Measurements from ENCODE around the gene WWTR1. TPM values are rescaled to one million over a fixed set of nuclear protein-coding genes. Genes with fewer than 3 reads are reported as not detected.

Gene WWTR1
- total and polyA plus RNA-seq, 2 experiments from 2014 or later, result 54.8 to 69.1 TPM

GRCh38 chr3:149494759-149495580 is 162.9 kb downstream of the WWTR1 start:
- Histone ChIP-seq H3K4me1 (ENCODE audit: low read depth) (no peaks in the 10 kb centered on the region), H3K36me3 (no peaks in the 10 kb centered on the region), H3K4me3 (no peak overlapping the region), H3K27ac (no peak overlapping the region), H3K27me3 (no peaks in the 10 kb centered on the region), H3K9me3 (ENCODE audit: low read depth) (no peaks in the 10 kb centered on the region)
- TF ChIP-seq CTCF (IDR thresholded peaks at IDR 0.05; ENCODE audit: low read depth, low read length), result no peak
- no peak for DNase-seq (ENCODE audit: low read depth in 1 of 2, low spot score in 1 of 2)

- Histone ChIP-seq H3K36me3 (no peaks in the 10 kb centered on the region), H3K4me3 (no peak overlapping the region), H3K4me1 (ENCODE audit: low read depth) (no peaks in the 10 kb centered on the region), H3K9me3 (ENCODE audit: low read depth) (no peaks in the 10 kb centered on the region), H3K27me3 (no peaks in the 10 kb centered on the region), H3K27ac (no peak overlapping the region)
- DNase-seq (ENCODE audit: low read depth in 1 of 2, low spot score in 1 of 2), result peak; percentile 85 to 86
- peak; percentile 89 for TF ChIP-seq CTCF (IDR thresholded peaks at IDR 0.05; ENCODE audit: low read depth, low read length)
These were observed 163.6 kb downstream of the WWTR1 start for GRCh38 chr3:149494022-149494758.

- H3K27me3 ChIP-seq, result no peaks in the 10 kb centered on the region
- DNase-seq (ENCODE audit: low read depth in 1 of 2, low spot score in 1 of 2), result no peak
- no peak overlapping the region for H3K4me3 ChIP-seq
- H3K4me1 ChIP-seq (ENCODE audit: low read depth), result no peaks in the 10 kb centered on the region
- no peak for TF ChIP-seq CTCF (IDR thresholded peaks at IDR 0.05; ENCODE audit: low read depth, low read length)
- no peaks in the 10 kb centered on the region for H3K36me3 ChIP-seq
- H3K27ac ChIP-seq, result no peak overlapping the region
- H3K9me3 ChIP-seq (ENCODE audit: low read depth), result no peaks in the 10 kb centered on the region
These were observed 164.4 kb downstream of the WWTR1 start for GRCh38 chr3:149493315-149494021.

GRCh38 chr3:149490260-149490971 is 167.4 kb downstream of the WWTR1 start:
- no peak overlapping the region for H3K27ac ChIP-seq
- H3K4me3 ChIP-seq, result no peak overlapping the region
- no peak for DNase-seq (ENCODE audit: low read depth in 1 of 2, low spot score in 1 of 2)
- H3K27me3 ChIP-seq, result no peaks in the 10 kb centered on the region
- no peaks in the 10 kb centered on the region for H3K9me3 ChIP-seq (ENCODE audit: low read depth)
- no peaks in the 10 kb centered on the region for H3K4me1 ChIP-seq (ENCODE audit: low read depth)
- H3K36me3 ChIP-seq, result no peaks in the 10 kb centered on the region
- TF ChIP-seq CTCF (IDR thresholded peaks at IDR 0.05; ENCODE audit: low read depth, low read length), result no peak

DNA sequence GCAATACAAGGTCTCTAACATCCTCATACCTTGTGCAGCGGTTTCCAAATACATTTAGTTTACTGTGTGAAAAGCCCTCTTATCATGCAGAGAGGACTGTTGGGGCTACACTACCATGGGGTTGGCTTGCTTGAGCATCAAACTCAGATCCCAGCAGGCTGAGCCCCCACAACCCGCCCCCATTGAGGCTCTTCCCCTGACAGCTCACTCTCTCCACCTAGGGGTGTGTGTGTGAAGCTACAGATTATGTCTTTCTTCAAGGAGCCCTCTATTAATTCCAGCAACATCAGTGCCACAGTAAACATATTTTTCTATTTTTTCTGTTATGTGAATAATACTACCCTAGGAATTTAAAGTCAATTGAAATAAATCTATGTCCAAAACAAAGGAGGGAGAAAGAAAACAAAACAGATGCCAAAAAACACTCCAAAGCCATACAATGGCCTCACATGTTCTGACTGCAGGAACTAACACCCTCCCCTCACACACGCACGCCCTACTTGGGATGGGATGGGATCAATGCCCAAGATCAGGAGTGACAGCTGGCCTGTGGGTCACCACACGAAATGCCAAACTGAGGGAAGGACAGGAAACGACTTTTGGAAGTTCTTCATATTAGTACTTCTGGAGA is 168.7 kb downstream of the WWTR1 start:
- no peaks in the 10 kb centered on the region for H3K27me3 ChIP-seq
- peak; percentile 71 for TF ChIP-seq CTCF (IDR thresholded peaks at IDR 0.05; ENCODE audit: low read depth, low read length)
- no peaks in the 10 kb centered on the region for H3K9me3 ChIP-seq (ENCODE audit: low read depth)
- H3K4me3 ChIP-seq, result no peak overlapping the region
- peak; percentile 20 to 43 for DNase-seq (ENCODE audit: low read depth in 1 of 2, low spot score in 1 of 2)
- H3K4me1 ChIP-seq (ENCODE audit: low read depth), result no peaks in the 10 kb centered on the region
- H3K27ac ChIP-seq, result no peak overlapping the region
- H3K36me3 ChIP-seq, result no peaks in the 10 kb centered on the region

All from cardiac muscle cell (in vitro differentiated cells and primary cell).